H7 (cell line): ENCODE measurements around the gene CPT1C. TPM values are rescaled to one million over a fixed set of nuclear protein-coding genes. Genes with fewer than 3 reads are reported as not detected.

Experiments
- DNase-seq: peaks from one replicate; pipeline ENCODE4 v3.0.0; 2012
- H3K27me3 ChIP-seq: 2 replicates; pipeline ENCODE4 v1.6.0; 2011; ENCODE audit warnings: mild to moderate bottlenecking, low read length; ENCODE audit not compliant: control insufficient read depth, insufficient read depth
- H3K36me3 ChIP-seq: replicated peaks from 2 replicates; pipeline ENCODE4 v1.5.1; 2011; ENCODE audit warnings: low read length; ENCODE audit not compliant: control insufficient read depth, insufficient read depth
- H3K4me3 ChIP-seq: 2 replicates; pipeline ENCODE4 v1.5.1; 2011; ENCODE audit warnings: low read depth, mild to moderate bottlenecking, control low read depth, low read length, moderate library complexity; ENCODE audit not compliant: insufficient read depth
- total RNA-seq: library from RNA; depleted of rRNA; stranded (reverse); fragments of >200 nt; shearing (Covaris generic); gene quantifications from 2 replicates; pipeline ENCODE4 v1.2.3, GENCODE V29; 2014

CPT1C gene
- total RNA-seq, 1 experiment from 2014 or later, result 25.8 TPM

- Histone ChIP-seq H3K4me3 (no peak overlapping the region), H3K27me3 (no peaks in the 10 kb centered on the region), H3K36me3 (peaks cover 12% of the 10 kb centered on the region)
- DNase-seq, result no peak
These were observed 21.4 kb upstream of the CPT1C start for GRCh38 chr19:49669516-49669915.

GRCh38 chr19:49672131-49672919 is 18.6 kb upstream of the CPT1C start:
- peaks cover 9% of the 10 kb centered on the region for H3K36me3 ChIP-seq
- peak overlapping the region; percentile 21 for H3K4me3 ChIP-seq

GRCh38 chr19:49676136-49676783 is 14.7 kb upstream of the CPT1C start:
- peak overlapping the region; percentile 55 for H3K4me3 ChIP-seq
- H3K27me3 ChIP-seq, result no peaks in the 10 kb centered on the region
- DNase-seq, result peak; percentile 94
- H3K36me3 ChIP-seq, result peaks cover 7% of the 10 kb centered on the region

More at GRCh38 chr19:49672131-49672919, 18.6 kb upstream of the CPT1C start:
- no peaks in the 10 kb centered on the region for H3K27me3 ChIP-seq
- DNase-seq, result peak; percentile 96

- Histone ChIP-seq H3K4me3 (peak overlapping the region; percentile 100), H3K36me3 (peaks cover 9% of the 10 kb centered on the region), H3K27me3 (no peaks in the 10 kb centered on the region)
- DNase-seq, result peak; percentile 98
These were observed 14.1 kb upstream of the CPT1C start for GRCh38 chr19:49676784-49677230.

- H3K4me3 ChIP-seq, result peak within 1 kb of the TSS; percentile 100
- peak; percentile 90 for DNase-seq
- H3K27me3 ChIP-seq, result no peaks in the 10 kb centered on the region
- peaks cover 14% of the 10 kb centered on the region for H3K36me3 ChIP-seq
These were observed 13.6 kb upstream of the CPT1C start, which contains the start of gene PRMT1 for GRCh38 chr19:49677231-49677900. TSS of gene PRMT1 (plus strand) at chr19:49677271. CDS start at chr19:49677281, 10 bp downstream.

GRCh38 chr19:49677901-49678674 is 12.8 kb upstream of the CPT1C start:
- Histone ChIP-seq H3K36me3 (peaks cover 16% of the 10 kb centered on the region), H3K4me3 (peak overlapping the region; percentile 100), H3K27me3 (no peaks in the 10 kb centered on the region)
- DNase-seq, result peak; percentile 88

GRCh38 chr19:49678985-49679770 is 11.7 kb upstream of the CPT1C start:
- H3K36me3 ChIP-seq, result peaks cover 14% of the 10 kb centered on the region
- no peaks in the 10 kb centered on the region for H3K27me3 ChIP-seq
- H3K4me3 ChIP-seq, result no peak overlapping the region
- DNase-seq, result no peak

GRCh38 chr19:49679771-49680413 is 11.0 kb upstream of the CPT1C start:
- no peak overlapping the region for H3K4me3 ChIP-seq
- no peaks in the 10 kb centered on the region for H3K27me3 ChIP-seq
- peak; percentile 51 for DNase-seq
- peaks cover 17% of the 10 kb centered on the region for H3K36me3 ChIP-seq

GRCh38 chr19:49680421-49681351 is 10.2 kb upstream of the CPT1C start:
- no peaks in the 10 kb centered on the region for H3K27me3 ChIP-seq
- DNase-seq, result peak; percentile 100
- no peak overlapping the region for H3K4me3 ChIP-seq
- H3K36me3 ChIP-seq, result peaks cover 24% of the 10 kb centered on the region

- DNase-seq, result no peak
- Histone ChIP-seq H3K36me3 (peaks cover 30% of the 10 kb centered on the region), H3K4me3 (no peak overlapping the region), H3K27me3 (no peaks in the 10 kb centered on the region)
These were observed 9.1 kb upstream of the CPT1C start for GRCh38 chr19:49681830-49682229.

- Histone ChIP-seq H3K27me3 (no peaks in the 10 kb centered on the region), H3K4me3 (no peak overlapping the region), H3K36me3 (peaks cover 32% of the 10 kb centered on the region)
- DNase-seq, result no peak
These were observed 8.6 kb upstream of the CPT1C start for GRCh38 chr19:49682274-49682673.

- Histone ChIP-seq H3K27me3 (no peaks in the 10 kb centered on the region), H3K4me3 (no peak overlapping the region), H3K36me3 (peaks cover 36% of the 10 kb centered on the region)
- DNase-seq, result no peak
These were observed 7.1 kb upstream of the CPT1C start for GRCh38 chr19:49683814-49684250.
